Measurements from ENCODE around the gene MCOLN1.
A peak's percentile ranks its signal among the peaks of the same experiment; 100 is the strongest.

The MCOLN1 gene

DNA sequence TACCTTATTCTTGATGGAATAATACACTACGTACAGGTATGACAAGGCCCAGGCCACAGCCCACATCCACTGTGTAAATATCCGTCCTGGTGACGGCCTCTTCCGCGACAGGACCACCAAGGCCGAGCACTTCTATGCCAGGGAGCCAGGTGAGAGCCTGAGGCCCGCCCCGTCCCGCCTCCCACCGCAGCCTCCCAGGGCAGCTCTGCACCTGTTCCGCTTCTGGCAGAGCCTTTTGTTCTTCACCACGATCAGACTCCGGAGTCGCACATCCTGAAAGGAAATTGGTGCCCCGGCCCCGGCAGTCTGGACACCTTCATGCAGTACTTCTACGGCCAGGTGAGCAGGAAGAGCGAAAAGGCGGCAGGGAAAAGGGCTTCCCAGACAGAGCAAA lies 17.1 kb upstream of the MCOLN1 start:
- no peak for DNase-seq (ENCODE audit: low read depth)
- no peak overlapping the region for H3K4me3 ChIP-seq (ENCODE audit: low read depth, low read length)
- no peak for TF ChIP-seq MAX (IDR thresholded peaks at IDR 0.05; ENCODE audit: low read depth, low read length)
- TF ChIP-seq, protein P1, sequence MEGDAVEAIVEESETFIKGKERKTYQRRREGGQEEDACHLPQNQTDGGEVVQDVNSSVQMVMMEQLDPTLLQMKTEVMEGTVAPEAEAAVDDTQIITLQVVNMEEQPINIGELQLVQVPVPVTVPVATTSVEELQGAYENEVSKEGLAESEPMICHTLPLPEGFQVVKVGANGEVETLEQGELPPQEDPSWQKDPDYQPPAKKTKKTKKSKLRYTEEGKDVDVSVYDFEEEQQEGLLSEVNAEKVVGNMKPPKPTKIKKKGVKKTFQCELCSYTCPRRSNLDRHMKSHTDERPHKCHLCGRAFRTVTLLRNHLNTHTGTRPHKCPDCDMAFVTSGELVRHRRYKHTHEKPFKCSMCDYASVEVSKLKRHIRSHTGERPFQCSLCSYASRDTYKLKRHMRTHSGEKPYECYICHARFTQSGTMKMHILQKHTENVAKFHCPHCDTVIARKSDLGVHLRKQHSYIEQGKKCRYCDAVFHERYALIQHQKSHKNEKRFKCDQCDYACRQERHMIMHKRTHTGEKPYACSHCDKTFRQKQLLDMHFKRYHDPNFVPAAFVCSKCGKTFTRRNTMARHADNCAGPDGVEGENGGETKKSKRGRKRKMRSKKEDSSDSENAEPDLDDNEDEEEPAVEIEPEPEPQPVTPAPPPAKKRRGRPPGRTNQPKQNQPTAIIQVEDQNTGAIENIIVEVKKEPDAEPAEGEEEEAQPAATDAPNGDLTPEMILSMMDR (IDR thresholded peaks at IDR 0.05; ENCODE audit: low read depth, low read length) = no peak
- TF ChIP-seq POLR2A (IDR thresholded peaks at IDR 0.05; ENCODE audit: extremely low read depth, insufficient read length) = no peak
- TF ChIP-seq MYC (IDR thresholded peaks at IDR 0.05; ENCODE audit: low read depth, low read length) = no peak

- TF ChIP-seq, protein P1 (IDR thresholded peaks at IDR 0.05; ENCODE audit: low read depth, low read length) = no peak
- TF ChIP-seq MYC (IDR thresholded peaks at IDR 0.05; ENCODE audit: low read depth, low read length) (no peak), MAX (IDR thresholded peaks at IDR 0.05; ENCODE audit: low read depth, low read length) (peak; percentile 36; the same call in 1 of the 2 replicates)
- DNase-seq (ENCODE audit: low read depth) = no peak
- no peak overlapping the region for H3K4me3 ChIP-seq (ENCODE audit: low read depth, low read length)
Measured at GRCh38 chr19:7505682-7506384, 16.6 kb upstream of the MCOLN1 start.

GRCh38 chr19:7506385-7507328 lies 15.8 kb upstream of the MCOLN1 start:
- H3K4me3 ChIP-seq (ENCODE audit: low read depth, low read length) = no peak overlapping the region
- DNase-seq (ENCODE audit: low read depth) = peak; percentile 73
- no peak for TF ChIP-seq MAX (IDR thresholded peaks at IDR 0.05; ENCODE audit: low read depth, low read length)
- no peak for TF ChIP-seq MYC (IDR thresholded peaks at IDR 0.05; ENCODE audit: low read depth, low read length)
- TF ChIP-seq POLR2A (IDR thresholded peaks at IDR 0.05; ENCODE audit: extremely low read depth, insufficient read length) = no peak
- TF ChIP-seq, protein P1 (IDR thresholded peaks at IDR 0.05; ENCODE audit: low read depth, low read length) = no peak

GRCh38 chr19:7507884-7508283 lies 14.5 kb upstream of the MCOLN1 start:
- TF ChIP-seq POLR2A (IDR thresholded peaks at IDR 0.05; ENCODE audit: extremely low read depth, insufficient read length) = no peak
- no peak for TF ChIP-seq MAX (IDR thresholded peaks at IDR 0.05; ENCODE audit: low read depth, low read length)
- no peak overlapping the region for H3K4me3 ChIP-seq (ENCODE audit: low read depth, low read length)
- peak; percentile 69 for DNase-seq (ENCODE audit: low read depth)

DNA sequence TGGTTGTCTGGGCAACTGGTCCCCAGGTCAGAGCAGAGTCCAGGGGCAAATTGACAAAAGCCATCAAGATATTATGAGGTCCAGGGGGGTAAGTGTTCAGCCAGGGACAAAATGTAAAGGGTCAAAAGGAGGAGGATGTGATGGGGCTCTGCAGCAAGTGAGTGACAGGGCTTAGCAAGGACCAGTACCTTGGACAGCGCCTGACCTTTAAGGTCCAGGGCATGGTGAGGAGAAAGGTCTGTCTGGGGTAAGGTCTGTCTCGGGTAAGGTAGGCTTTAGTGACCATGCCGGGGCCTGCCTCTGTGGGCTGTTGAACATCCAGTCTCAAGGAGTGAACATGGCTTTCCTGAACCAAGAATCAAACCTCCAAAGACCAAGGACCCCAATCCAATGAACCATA lies 12.8 kb upstream of the MCOLN1 start:
- TF ChIP-seq POLR2A (IDR thresholded peaks at IDR 0.05; ENCODE audit: extremely low read depth, insufficient read length) (no peak), MAX (IDR thresholded peaks at IDR 0.05; ENCODE audit: low read depth, low read length) (no peak), MYC (IDR thresholded peaks at IDR 0.05; ENCODE audit: low read depth, low read length) (no peak)
- TF ChIP-seq, protein P1 (IDR thresholded peaks at IDR 0.05; ENCODE audit: low read depth, low read length) = no peak
- H3K4me3 ChIP-seq (ENCODE audit: low read depth, low read length) = no peak overlapping the region
- DNase-seq (ENCODE audit: low read depth) = peak; percentile 52

- TF ChIP-seq, protein P1 (IDR thresholded peaks at IDR 0.05; ENCODE audit: low read depth, low read length) = no peak
- TF ChIP-seq MYC (IDR thresholded peaks at IDR 0.05; ENCODE audit: low read depth, low read length) (no peak), POLR2A (IDR thresholded peaks at IDR 0.05; ENCODE audit: extremely low read depth, insufficient read length) (no peak), MAX (IDR thresholded peaks at IDR 0.05; ENCODE audit: low read depth, low read length) (no peak)
- H3K4me3 ChIP-seq (ENCODE audit: low read depth, low read length) = no peak overlapping the region
- no peak for DNase-seq (ENCODE audit: low read depth)
Measured at GRCh38 chr19:7512400-7512851, 10.0 kb upstream of the MCOLN1 start.
